Measurements from ENCODE around the gene MOB1A. TPM values are rescaled to one million over a fixed set of nuclear protein-coding genes. Genes with fewer than 3 reads are reported as not detected.

The MOB1A gene
- polyA plus RNA-seq, 1 donor (not counting 4 experiments of a cell fraction or from before 2014, with no cell fraction given): 92.4 TPM

GRCh38 chr2:74199275-74199701 lies 20.6 kb upstream of the MOB1A start:
- Histone ChIP-seq H3K4me2 (ENCODE audit: control insufficient read depth, extremely low read depth, insufficient read depth, low read depth, low read length) (peak overlapping the region; percentile 78), H3K9ac (ENCODE audit: control insufficient read depth, extremely low read depth, insufficient read depth, low read length) (peak overlapping the region; percentile 97), H4K20me1 (ENCODE audit: control insufficient read depth, extremely low read depth, insufficient read depth, low read length) (peaks cover 18% of the 10 kb centered on the region), H3K79me2 (ENCODE audit: control insufficient read depth, insufficient read depth, low read length) (peaks cover 58% of the 10 kb centered on the region), H3K4me3 (ENCODE audit: control insufficient read depth in 2 of 3, extremely low read depth in 1 of 3, insufficient read depth in 2 of 3, low read depth in 1 of 3, low read length in 3 of 3) (peak overlapping the region; percentile 80 to 93 (median 87)), H3K27me3 (ENCODE audit: control insufficient read depth, extremely low read depth, insufficient read depth, low read length) (no peaks in the 10 kb centered on the region), H3K27ac (ENCODE audit: control insufficient read depth, insufficient read depth, low read length) (peak overlapping the region; percentile 85), H3K9me1 (ENCODE audit: control insufficient read depth, extremely low read depth, insufficient read depth, low read length) (no peaks in the 10 kb centered on the region), H2AFZ (ENCODE audit: control insufficient read depth, low read length) (no peak overlapping the region), H3K36me3 (ENCODE audit: control insufficient read depth in 2 of 2, extremely low read depth in 1 of 2, insufficient read depth in 2 of 2, low read length in 2 of 2) (peaks cover under 1 to 11% of the 10 kb centered on the region in 2 experiments), H3K4me1 (ENCODE audit: control insufficient read depth, extremely low read depth, insufficient read depth, low read length) (peaks cover 24% of the 10 kb centered on the region), H3K9me3 (ENCODE audit: control insufficient read depth, low read depth, low read length) (no peaks in the 10 kb centered on the region)
- dilution Hi-C loops (cut with MboI; ENCODE audit: extremely low pct_ligation_motif_present, low sequenced_read_pairs): no loop called here
- FAIRE-seq: no peak
- TF ChIP-seq CTCF (optimal IDR thresholded peaks at IDR 0.05 in 1 of 3, IDR thresholded peaks at IDR 0.05 in 1 of 3, conservative IDR thresholded peaks at IDR 0.05 in 1 of 3; ENCODE audit: extremely low read depth in 1 of 3, insufficient read depth in 2 of 3, low read length in 3 of 3) (no peak), EZH2 (IDR thresholded peaks at IDR 0.05; ENCODE audit: low read length) (no peak)
- no peak for DNase-seq (ENCODE audit: low read depth, low spot score)

- Histone ChIP-seq H3K36me3 (ENCODE audit: control insufficient read depth in 2 of 2, extremely low read depth in 1 of 2, insufficient read depth in 2 of 2, low read length in 2 of 2) (peaks cover 0 to 9% of the 10 kb centered on the region in 2 experiments), H3K9me1 (ENCODE audit: control insufficient read depth, extremely low read depth, insufficient read depth, low read length) (no peaks in the 10 kb centered on the region), H3K27ac (ENCODE audit: control insufficient read depth, insufficient read depth, low read length) (peak within 1 kb of the TSS; percentile 85), H3K4me3 (ENCODE audit: control insufficient read depth in 2 of 3, extremely low read depth in 1 of 3, insufficient read depth in 2 of 3, low read depth in 1 of 3, low read length in 3 of 3) (peak within 1 kb of the TSS; percentile 80 to 93 (median 87)), H4K20me1 (ENCODE audit: control insufficient read depth, extremely low read depth, insufficient read depth, low read length) (peaks cover 16% of the 10 kb centered on the region), H3K79me2 (ENCODE audit: control insufficient read depth, insufficient read depth, low read length) (peaks cover 52% of the 10 kb centered on the region), H2AFZ (ENCODE audit: control insufficient read depth, low read length) (peak within 1 kb of the TSS; percentile 75), H3K9me3 (ENCODE audit: control insufficient read depth, low read depth, low read length) (no peaks in the 10 kb centered on the region), H3K4me2 (ENCODE audit: control insufficient read depth, extremely low read depth, insufficient read depth, low read depth, low read length) (peak within 1 kb of the TSS; percentile 78), H3K27me3 (ENCODE audit: control insufficient read depth, extremely low read depth, insufficient read depth, low read length) (no peaks in the 10 kb centered on the region), H3K4me1 (ENCODE audit: control insufficient read depth, extremely low read depth, insufficient read depth, low read length) (peaks cover 22% of the 10 kb centered on the region), H3K9ac (ENCODE audit: control insufficient read depth, extremely low read depth, insufficient read depth, low read length) (peak within 1 kb of the TSS; percentile 97)
- FAIRE-seq: no peak
- DNase-seq (ENCODE audit: low read depth, low spot score): peak; percentile 63
- TF ChIP-seq EZH2 (IDR thresholded peaks at IDR 0.05; ENCODE audit: low read length): no peak
- TF ChIP-seq CTCF (optimal IDR thresholded peaks at IDR 0.05 in 1 of 3, IDR thresholded peaks at IDR 0.05 in 1 of 3, conservative IDR thresholded peaks at IDR 0.05 in 1 of 3; ENCODE audit: extremely low read depth in 1 of 3, insufficient read depth in 2 of 3, low read length in 3 of 3): peak; percentile 50 to 84 (median 74)
- dilution Hi-C loops (cut with MboI; ENCODE audit: extremely low pct_ligation_motif_present, low sequenced_read_pairs): no loop called here
These were observed 20.0 kb upstream of the MOB1A start, which contains the start of gene MTHFD2 for GRCh38 chr2:74198461-74199274. TSS of gene MTHFD2 (plus strand) at chr2:74198615. CDS start at chr2:74198642, 27 bp downstream.

Data from keratinocyte (primary cell).